Muscle layer of duodenum (tissue), 2 donors: ENCODE results near the gene SLC7A7.
"Not testable (repeated sequence)": the region's sequence is repeated elsewhere in the genome, so short reads cannot be mapped to it uniquely, and the experiment has no call there.

Experiments used
- H3K27ac ChIP-seq: one replicate; pipeline ENCODE4 v1.7.0; 2013; ENCODE audit warnings: mild to moderate bottlenecking, low read length
- H3K27me3 ChIP-seq: one replicate; pipeline ENCODE4 v1.7.0; 2013; ENCODE audit warnings: low read depth, mild to moderate bottlenecking, control low read depth, low read length
- H3K36me3 ChIP-seq, 2 donors: one replicate each; pipeline ENCODE4 v1.7.0; 2013; ENCODE audit warnings: low read length in 2 of 2, control low read depth in 1 of 2, mild to moderate bottlenecking in 1 of 2; ENCODE audit not compliant: insufficient read depth in 2 of 2, control insufficient read depth in 1 of 2
- H3K4me1 ChIP-seq, 2 donors: one replicate each; pipeline ENCODE4 v1.7.0; 2013; ENCODE audit warnings: low read length in 2 of 2, mild to moderate bottlenecking in 2 of 2, control low read depth in 1 of 2, moderate library complexity in 1 of 2; ENCODE audit not compliant: insufficient read depth in 2 of 2, control insufficient read depth in 1 of 2
- H3K4me3 ChIP-seq, 2 donors: one replicate each; pipeline ENCODE4 v1.7.0; 2013; ENCODE audit warnings: low read length in 2 of 2, low read depth in 1 of 2, mild to moderate bottlenecking in 1 of 2
- H3K9me3 ChIP-seq, 2 donors: one replicate each; pipeline ENCODE4 v1.7.0; 2013; ENCODE audit warnings: low read length in 2 of 2, control low read depth in 1 of 2, mild to moderate bottlenecking in 1 of 2; ENCODE audit not compliant: control insufficient read depth in 1 of 2
- donor health status: healthy.

Gene SLC7A7

DNA sequence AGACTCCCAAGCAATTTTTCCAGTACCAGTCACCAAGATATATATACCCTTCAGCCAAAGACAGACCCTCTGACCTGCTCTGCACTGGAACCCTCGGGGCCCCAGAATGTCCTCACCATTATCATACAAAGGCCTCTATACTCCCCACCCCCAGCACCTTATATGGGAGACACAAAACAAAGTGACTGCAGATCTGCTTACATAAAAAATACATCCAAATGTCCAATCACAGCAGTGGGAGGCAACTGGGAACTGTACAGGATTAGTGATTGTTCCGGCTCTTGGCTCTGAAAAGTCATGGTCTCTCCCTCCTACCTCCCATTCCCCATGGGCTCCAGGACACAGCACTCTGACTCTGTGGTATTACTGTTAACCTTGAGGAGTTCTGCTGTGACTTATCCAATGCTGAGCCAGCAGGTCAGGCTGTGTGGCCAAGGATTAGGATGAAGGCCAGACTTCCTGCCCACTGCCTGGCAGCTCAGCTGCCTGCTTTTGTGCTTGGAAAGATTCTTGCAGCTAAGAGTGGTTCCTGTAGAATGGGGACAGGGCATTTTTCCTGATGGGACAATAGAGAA lies 35.0 kb downstream of the SLC7A7 start:
- H3K27ac ChIP-seq: no peak overlapping the region
- H3K36me3 ChIP-seq: peaks cover 0 to 4% of the 10 kb centered on the region in 2 donors
- no peak overlapping the region for H3K4me3 ChIP-seq
- no peaks in the 10 kb centered on the region for H3K27me3 ChIP-seq
- no peaks in the 10 kb centered on the region for H3K9me3 ChIP-seq
- no peaks in the 10 kb centered on the region for H3K4me1 ChIP-seq

DNA sequence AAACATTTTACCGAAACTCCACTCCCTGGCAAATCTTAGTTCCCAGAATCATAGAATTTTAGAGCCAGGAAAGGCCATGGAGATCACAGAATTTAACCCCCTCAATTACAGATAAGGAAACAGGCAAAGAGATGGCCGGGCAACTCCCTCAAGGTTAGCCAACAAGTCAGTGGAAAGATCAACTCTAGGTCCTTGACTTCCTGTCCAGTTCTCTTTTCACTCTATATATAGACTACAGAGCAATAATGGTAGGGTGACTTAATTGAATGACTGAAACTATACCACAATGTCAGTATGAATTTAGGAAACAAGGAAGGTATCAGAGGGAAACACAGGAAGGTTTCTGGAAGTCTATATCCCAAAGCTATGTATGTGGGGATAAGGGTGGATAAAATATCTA lies 37.2 kb downstream of the SLC7A7 start:
- no peaks in the 10 kb centered on the region for H3K4me1 ChIP-seq
- H3K27ac ChIP-seq: no peak overlapping the region

DNA sequence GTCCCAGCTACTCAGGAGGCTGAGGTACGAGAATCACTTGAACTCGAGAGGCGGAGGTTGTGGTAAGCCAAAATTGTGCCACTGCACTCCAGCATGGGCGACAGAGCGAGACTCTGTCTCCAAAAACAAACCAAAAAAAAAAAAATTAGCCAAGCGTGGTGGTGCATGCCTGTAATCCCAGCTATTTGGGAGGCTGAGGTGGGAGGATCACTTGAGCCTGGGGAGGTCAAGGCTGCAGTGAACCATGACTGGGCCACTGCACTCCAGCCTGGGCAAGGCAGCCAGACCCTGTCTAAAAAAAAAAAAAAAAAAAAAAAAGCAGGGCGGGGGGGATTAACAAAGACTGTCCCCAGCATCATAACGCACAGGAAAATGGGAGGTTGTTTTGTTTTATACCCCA lies 38.4 kb downstream of the SLC7A7 start:
- H3K4me3 ChIP-seq, H3K4me1 ChIP-seq, H3K27me3 ChIP-seq, H3K27ac ChIP-seq, H3K9me3 ChIP-seq: not testable (repeated sequence)
- H3K36me3 ChIP-seq: peaks cover 10 to 17% of the 10 kb centered on the region in 2 donors

More for the DNA sequence above, 37.2 kb downstream of the SLC7A7 start:
- no peaks in the 10 kb centered on the region for H3K27me3 ChIP-seq
- no peaks in the 10 kb centered on the region for H3K9me3 ChIP-seq
- H3K4me3 ChIP-seq: no peak overlapping the region
- peaks cover 9 to 10% of the 10 kb centered on the region in 2 donors for H3K36me3 ChIP-seq

DNA sequence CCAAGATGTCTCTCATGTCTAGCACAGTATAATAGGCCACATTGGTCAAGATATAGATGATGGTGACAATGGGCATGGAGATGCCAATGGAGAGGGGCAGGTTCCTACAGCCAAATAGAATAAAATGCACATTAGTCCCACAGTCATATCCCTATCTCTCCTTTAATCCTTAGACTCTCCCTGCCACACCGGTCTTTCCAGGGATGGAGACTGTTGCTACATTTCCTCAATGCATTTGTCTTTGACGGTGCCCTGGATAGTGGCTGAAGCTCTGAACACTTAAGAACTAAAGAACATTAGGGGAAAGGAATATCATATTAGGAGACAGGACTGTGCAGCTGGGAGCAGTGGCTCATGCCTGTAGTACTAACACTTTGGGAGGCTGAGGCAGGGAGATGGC lies 39.0 kb downstream of the SLC7A7 start:
- Histone ChIP-seq H3K27ac (no peak overlapping the region), H3K27me3 (no peaks in the 10 kb centered on the region), H3K9me3 (no peaks in the 10 kb centered on the region), H3K4me1 (no peaks in the 10 kb centered on the region), H3K4me3 (no peak overlapping the region), H3K36me3 (peaks cover 17 to 23% of the 10 kb centered on the region in 2 donors)

DNA sequence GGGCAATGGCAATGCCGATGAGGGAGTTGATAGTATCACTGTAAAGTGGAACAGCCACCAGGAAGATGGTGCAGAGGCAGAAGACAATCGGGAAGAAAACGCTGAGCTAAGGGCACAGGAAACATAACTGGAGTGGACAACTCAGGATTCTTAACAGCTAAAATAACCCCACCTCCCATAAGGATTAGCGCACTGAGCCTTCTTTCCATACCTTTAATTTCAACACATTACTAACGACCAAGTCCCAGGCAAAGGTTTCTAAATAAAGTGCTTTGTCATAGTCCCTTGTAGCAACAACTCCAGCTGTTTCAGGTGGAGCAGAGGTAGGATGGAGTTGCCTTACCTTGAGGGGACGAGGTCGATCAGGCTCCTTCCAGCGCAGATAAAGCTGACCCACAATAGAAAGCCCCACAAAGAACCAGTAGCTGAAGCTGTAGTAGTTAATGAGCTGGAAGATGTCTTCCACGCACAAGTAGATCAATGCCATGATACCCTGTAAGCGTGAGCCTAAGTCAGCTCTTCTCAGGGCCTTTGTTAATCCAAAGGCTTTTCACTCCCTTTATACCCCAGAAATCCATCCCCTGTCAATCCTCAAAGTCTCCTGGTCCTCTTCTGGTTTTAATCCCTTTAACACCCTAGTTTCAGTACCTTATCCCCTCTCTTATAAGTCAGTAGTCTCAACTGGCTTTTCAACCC lies 41.1 kb downstream of the SLC7A7 start:
- no peaks in the 10 kb centered on the region for H3K9me3 ChIP-seq
- no peaks in the 10 kb centered on the region for H3K4me1 ChIP-seq
- peaks cover 37 to 42% of the 10 kb centered on the region in 2 donors for H3K36me3 ChIP-seq
- H3K4me3 ChIP-seq: no peak overlapping the region
- no peaks in the 10 kb centered on the region for H3K27me3 ChIP-seq
- H3K27ac ChIP-seq: no peak overlapping the region

DNA sequence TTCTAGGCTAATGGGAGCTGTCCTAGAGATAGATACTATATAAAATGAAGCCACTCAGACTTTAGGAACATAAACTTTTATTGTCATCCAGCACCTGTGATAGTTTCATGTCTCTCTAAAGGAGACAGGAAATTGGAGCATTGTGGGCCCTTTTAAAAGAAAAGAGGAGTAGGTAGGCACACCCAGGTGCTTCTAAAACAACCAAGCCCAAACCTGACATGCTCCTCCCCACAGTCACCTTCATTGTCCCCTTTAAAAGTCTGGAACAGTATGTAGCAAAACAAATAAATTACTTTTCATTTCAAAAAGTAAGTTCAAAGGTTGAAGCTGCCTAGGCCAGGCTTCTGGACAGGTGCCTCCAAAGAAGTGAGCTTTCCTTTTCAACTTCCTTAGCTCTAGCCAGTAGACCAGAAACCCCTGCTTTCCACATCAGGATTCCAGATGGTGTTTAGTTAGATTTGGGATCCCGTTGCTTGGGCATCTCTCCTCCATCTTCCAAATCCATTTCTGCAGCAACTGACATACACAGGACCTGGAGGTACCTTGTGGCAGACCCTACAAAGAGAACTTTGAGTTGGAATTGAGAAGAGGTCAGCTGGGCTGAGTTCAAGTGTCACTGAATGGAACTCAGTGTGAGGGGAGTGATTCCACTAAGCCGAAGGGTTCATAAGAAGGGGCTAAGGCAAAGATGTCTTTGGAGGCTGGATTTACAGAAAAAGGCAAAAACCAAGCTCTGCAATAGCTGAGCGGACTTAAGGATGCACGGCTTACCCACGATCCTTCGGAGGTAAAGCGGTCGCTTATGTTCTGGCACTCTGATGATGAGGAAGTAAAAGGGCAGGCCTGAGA lies 41.8 kb downstream of the SLC7A7 start:
- Histone ChIP-seq H3K27ac (no peak overlapping the region), H3K4me3 (no peak overlapping the region), H3K9me3 (no peaks in the 10 kb centered on the region), H3K27me3 (no peaks in the 10 kb centered on the region), H3K4me1 (peaks cover 0 to 2% of the 10 kb centered on the region in 2 donors), H3K36me3 (peaks cover 40 to 42% of the 10 kb centered on the region in 2 donors)

DNA sequence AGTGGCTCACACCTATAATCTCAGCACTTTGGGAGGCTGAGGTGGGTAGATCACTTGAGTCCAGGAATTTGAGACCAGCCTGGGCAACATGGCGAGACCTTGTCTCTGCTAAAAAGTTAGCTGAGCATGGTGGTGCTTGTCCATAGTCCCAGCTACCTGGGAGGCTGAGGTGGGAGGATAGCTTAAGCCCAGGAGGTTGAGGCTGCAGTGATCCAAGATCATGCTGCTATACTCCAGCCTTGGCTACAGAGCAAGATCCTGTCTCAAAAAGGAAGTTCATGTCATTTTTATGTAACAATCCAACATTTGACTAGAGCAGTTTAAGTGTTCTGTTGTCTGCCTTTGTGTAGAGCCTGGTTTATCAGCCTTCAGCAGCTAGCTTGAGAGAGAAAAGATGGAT lies 42.5 kb downstream of the SLC7A7 start:
- no peak overlapping the region for H3K4me3 ChIP-seq
- no peak overlapping the region for H3K27ac ChIP-seq
- peaks cover 1 to 9% of the 10 kb centered on the region in 2 donors for H3K4me1 ChIP-seq
- no peaks in the 10 kb centered on the region for H3K9me3 ChIP-seq
- H3K36me3 ChIP-seq: peaks cover 43 to 47% of the 10 kb centered on the region in 2 donors
- no peaks in the 10 kb centered on the region for H3K27me3 ChIP-seq

DNA sequence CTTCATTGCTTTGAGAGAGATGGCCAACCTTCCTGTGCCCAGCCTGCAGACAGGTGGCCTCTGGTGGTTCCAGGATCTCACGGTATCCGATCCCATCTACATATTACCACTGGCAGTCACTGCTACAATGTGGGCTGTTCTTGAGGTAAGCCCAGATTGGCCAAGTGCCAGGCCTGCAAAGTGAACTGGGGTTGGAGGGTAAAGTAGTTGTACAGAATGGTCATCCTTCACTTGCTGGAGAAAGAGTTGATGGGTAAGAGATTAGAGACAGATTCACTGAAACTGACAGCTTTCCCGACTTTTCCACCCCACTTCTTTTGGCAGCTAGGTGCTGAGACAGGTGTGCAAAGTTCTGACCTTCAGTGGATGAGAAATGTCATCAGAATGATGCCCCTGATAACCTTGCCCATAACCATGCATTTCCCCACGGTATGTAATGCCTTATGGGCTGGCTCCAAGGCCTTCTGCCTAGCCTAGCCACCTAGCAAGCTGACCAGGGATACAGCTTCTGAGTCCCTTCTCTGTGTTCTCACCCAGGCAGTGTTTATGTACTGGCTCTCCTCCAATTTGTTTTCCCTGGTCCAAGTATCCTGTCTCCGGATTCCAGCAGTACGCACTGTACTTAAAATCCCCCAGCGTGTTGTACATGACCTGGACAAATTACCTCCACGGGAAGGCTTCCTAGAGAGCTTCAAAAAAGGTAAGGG lies 44.6 kb downstream of the SLC7A7 start:
- no peak overlapping the region for H3K4me3 ChIP-seq
- H3K27ac ChIP-seq: no peak overlapping the region
- peaks cover 43 to 47% of the 10 kb centered on the region in 2 donors for H3K36me3 ChIP-seq
- peaks cover 7 to 19% of the 10 kb centered on the region in 2 donors for H3K4me1 ChIP-seq
- H3K9me3 ChIP-seq: no peaks in the 10 kb centered on the region
- no peaks in the 10 kb centered on the region for H3K27me3 ChIP-seq

DNA sequence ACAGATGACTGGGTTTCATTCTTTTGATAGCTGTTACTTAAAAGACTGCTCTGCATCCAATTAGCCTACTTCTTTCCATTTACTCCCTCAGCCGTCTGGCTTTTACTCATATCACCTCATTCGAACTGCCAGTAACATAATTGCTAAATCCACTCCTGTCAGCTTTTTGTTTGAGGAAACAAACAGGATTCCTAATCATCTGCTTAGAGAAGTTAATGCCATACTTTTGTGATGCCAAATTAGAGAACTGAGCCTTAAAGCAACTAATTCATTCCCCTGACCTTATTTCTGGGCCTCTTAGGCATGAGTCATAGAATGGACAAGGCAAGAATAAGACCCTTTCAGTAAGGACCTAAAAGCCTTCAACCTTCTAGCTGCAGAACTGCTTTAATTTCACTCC lies 45.9 kb downstream of the SLC7A7 start:
- H3K4me3 ChIP-seq: no peak overlapping the region
- H3K9me3 ChIP-seq: no peaks in the 10 kb centered on the region
- peaks cover 43% of the 10 kb centered on the region in 2 donors for H3K36me3 ChIP-seq
- no peak overlapping the region for H3K27ac ChIP-seq
- no peaks in the 10 kb centered on the region for H3K27me3 ChIP-seq
- peaks cover 7 to 22% of the 10 kb centered on the region in 2 donors for H3K4me1 ChIP-seq

DNA sequence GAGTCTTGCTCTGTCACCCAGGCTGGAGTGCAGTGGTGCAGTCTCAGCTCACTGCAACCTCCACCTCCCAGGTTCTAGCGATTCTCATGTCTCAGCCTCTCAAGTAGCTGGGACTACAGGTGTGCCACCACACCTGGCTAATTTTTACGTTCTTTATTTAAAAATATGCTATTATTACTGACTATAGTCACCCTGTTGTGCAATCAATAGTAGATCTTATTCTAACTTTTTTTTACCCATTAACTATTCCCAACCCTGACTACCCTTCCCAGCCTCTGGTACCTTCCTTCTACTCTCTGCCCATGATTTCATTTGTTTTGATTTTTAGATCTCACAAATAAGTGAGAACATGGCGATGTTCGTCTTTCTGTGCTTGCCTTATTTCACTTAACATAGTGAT lies 46.3 kb downstream of the SLC7A7 start:
- Histone ChIP-seq H3K4me3 (no peak overlapping the region), H3K4me1 (peaks cover 7 to 22% of the 10 kb centered on the region in 2 donors), H3K27ac (no peak overlapping the region), H3K27me3 (no peaks in the 10 kb centered on the region), H3K9me3 (no peaks in the 10 kb centered on the region), H3K36me3 (peaks cover 40 to 43% of the 10 kb centered on the region in 2 donors)

DNA sequence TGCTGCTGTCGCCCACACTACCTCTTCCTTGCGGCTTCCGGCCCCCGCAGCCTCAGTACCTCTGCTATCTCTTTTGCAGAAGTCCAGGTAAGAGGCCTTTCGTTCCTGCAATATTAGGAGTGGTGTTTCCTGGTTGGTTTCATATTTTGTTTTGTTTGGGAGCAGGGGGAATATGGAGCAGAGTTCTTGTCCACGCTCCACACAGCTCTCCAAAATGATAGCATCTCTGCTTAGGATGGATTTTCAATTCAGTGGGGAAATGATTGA lies 48.0 kb downstream of the SLC7A7 start:
- H3K4me1 ChIP-seq: peaks cover 7 to 22% of the 10 kb centered on the region in 2 donors
- peak overlapping the region; percentile 99 for H3K27ac ChIP-seq
- H3K4me3 ChIP-seq: peak overlapping the region; percentile 95 to 99
- no peaks in the 10 kb centered on the region for H3K27me3 ChIP-seq
- no peaks in the 10 kb centered on the region for H3K9me3 ChIP-seq
- peaks cover 32 to 33% of the 10 kb centered on the region in 2 donors for H3K36me3 ChIP-seq
